ENCODE data around the gene GLRX.
"Not testable (repeated sequence)": the region's sequence is repeated elsewhere in the genome, so short reads cannot be mapped to it uniquely, and the experiment has no call there.

GLRX gene

DNA sequence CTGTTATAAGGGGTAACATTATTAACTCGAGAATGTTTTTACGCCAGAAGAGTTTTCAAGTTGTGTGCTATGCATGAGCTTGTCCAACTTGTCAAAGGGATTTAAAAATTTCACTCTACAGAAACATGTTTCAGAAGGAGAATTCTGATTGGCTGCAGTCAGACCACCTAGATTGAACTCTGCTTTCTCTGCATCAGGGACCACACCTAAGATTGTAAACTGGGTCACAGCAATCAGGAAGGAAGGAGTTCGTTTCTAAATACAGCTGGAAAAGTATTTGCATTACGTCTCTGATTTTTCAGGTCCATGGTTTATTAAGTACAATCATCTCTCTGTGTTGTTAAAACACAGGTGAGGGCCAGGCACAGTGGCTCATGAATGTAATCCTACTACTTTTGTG lies 5.8 kb downstream of the GLRX start:
- Histone ChIP-seq H3K36me3 (ENCODE audit: control insufficient read depth, insufficient read depth, low read length) (no peaks in the 10 kb centered on the region), H3K27ac (ENCODE audit: low read length) (no peak overlapping the region), H3K9me3 (ENCODE audit: control insufficient read depth, insufficient read depth, low read length) (no peaks in the 10 kb centered on the region), H3K27me3 (ENCODE audit: control insufficient read depth, insufficient read depth, low read length) (no peaks in the 10 kb centered on the region), H3K4me3 (ENCODE audit: low read length) (no peak overlapping the region), H3K4me1 (ENCODE audit: control insufficient read depth, insufficient read depth, low read length) (no peaks in the 10 kb centered on the region; the same call in 1 of the 2 replicates)
- WGBS (ENCODE audit: insufficient coverage, insufficient read length) = no CpG with 5 or more reads among the region's 4 CpGs
- DNase-seq (ENCODE audit: low read depth, low spot score) = no peak

DNA sequence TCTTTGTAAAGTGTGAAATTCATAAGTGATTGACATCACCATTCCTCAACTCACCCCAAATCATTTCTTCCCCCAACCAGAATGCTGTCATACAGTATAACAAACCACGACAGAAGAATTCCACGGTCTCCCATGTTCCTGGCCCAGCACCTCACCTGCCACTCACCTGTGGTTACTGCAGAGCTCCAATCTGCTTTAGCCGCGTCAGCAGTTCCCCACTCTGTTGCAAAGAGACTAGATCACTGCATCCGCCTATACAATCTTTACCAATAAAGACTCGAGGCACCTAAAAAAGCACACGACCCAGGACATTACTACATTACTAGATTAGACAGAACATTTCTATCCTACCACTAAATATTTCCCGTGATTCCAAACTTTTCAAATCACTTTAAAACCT lies 6.2 kb downstream of the GLRX start:
- DNase-seq (ENCODE audit: low read depth, low spot score) = no peak
- Histone ChIP-seq H3K9me3 (ENCODE audit: control insufficient read depth, insufficient read depth, low read length) (no peaks in the 10 kb centered on the region), H3K4me3 (ENCODE audit: low read length) (no peak overlapping the region), H3K36me3 (ENCODE audit: control insufficient read depth, insufficient read depth, low read length) (no peaks in the 10 kb centered on the region), H3K27me3 (ENCODE audit: control insufficient read depth, insufficient read depth, low read length) (no peaks in the 10 kb centered on the region), H3K4me1 (ENCODE audit: control insufficient read depth, insufficient read depth, low read length) (no peaks in the 10 kb centered on the region; the same call in 1 of the 2 replicates), H3K27ac (ENCODE audit: low read length) (no peak overlapping the region)
- 100% methylated on average over 1 of the region's 8 CpGs for WGBS (ENCODE audit: insufficient coverage, insufficient read length)

DNA sequence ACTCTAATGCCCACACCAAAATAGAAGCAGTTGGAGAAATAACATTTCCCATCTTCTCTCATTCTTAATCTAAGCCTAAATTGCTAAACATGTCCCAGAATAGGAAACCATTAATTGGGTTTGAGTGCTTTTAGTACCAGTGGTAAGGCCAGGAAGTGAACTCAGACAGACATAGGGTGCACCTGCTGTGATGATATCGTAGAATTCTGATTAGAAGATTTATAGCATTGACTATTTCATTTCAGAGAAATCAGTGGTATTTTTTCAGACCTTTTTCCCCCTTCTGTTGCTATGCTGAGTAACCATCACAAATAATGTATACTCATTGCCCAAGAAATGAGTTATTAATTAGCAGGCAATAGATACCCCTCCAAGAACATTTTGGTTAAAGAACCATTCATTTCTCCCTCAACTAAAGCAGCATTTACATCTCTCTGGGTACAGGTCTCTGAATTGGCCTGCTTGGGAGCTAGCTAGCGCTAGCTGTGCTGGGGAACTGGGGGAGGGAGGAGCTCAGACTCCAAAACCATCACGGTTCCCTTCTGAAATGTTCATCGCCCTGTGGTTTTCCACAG lies 7.3 kb downstream of the GLRX start:
- H3K27me3 ChIP-seq (ENCODE audit: control insufficient read depth, insufficient read depth, low read length) = no peaks in the 10 kb centered on the region
- no peak overlapping the region for H3K27ac ChIP-seq (ENCODE audit: low read length)
- DNase-seq (ENCODE audit: low read depth, low spot score) = no peak
- H3K36me3 ChIP-seq (ENCODE audit: control insufficient read depth, insufficient read depth, low read length) = no peaks in the 10 kb centered on the region
- WGBS (ENCODE audit: insufficient coverage, insufficient read length) = no CpG with 5 or more reads among the region's 4 CpGs
- H3K4me1 ChIP-seq (ENCODE audit: control insufficient read depth, insufficient read depth, low read length) = no peaks in the 10 kb centered on the region; the same call in 1 of the 2 replicates
- no peaks in the 10 kb centered on the region for H3K9me3 ChIP-seq (ENCODE audit: control insufficient read depth, insufficient read depth, low read length)
- H3K4me3 ChIP-seq (ENCODE audit: low read length) = no peak overlapping the region

- not testable (repeated sequence) for H3K9me3 ChIP-seq (ENCODE audit: control insufficient read depth, insufficient read depth, low read length); H3K4me3 ChIP-seq (ENCODE audit: low read length); H3K27ac ChIP-seq (ENCODE audit: low read length); DNase-seq (ENCODE audit: low read depth, low spot score); H3K4me1 ChIP-seq (ENCODE audit: control insufficient read depth, insufficient read depth, low read length); H3K27me3 ChIP-seq (ENCODE audit: control insufficient read depth, insufficient read depth, low read length); H3K36me3 ChIP-seq (ENCODE audit: control insufficient read depth, insufficient read depth, low read length)
- no CpG with 5 or more reads among the region's 8 CpGs for WGBS (ENCODE audit: insufficient coverage, insufficient read length)
These were observed 9.5 kb downstream of the GLRX start for GRCh38 chr5:95813035-95813434.

DNA sequence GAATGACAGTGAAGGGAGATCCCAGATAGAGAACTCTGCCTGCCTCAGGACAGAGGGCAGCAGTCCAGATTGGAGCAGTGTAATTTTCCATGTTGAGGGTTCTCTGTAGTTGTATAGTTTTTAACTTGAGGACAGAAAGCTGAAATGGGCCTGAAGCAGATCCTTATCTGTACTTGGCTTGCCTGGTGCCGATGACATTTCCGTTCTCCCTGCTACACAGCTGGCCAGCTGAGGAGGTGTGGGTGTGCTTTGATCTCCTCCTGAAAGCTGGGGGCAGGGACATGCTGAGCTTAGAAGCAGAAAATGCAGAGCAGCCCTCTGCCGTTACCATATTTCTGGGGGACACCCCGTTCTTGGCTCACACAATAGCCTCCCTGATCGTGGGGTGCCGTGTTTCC lies 10.5 kb downstream of the GLRX start:
- Histone ChIP-seq H3K27me3 (ENCODE audit: control insufficient read depth, insufficient read depth, low read length) (no peaks in the 10 kb centered on the region), H3K27ac (ENCODE audit: low read length) (no peak overlapping the region), H3K4me3 (ENCODE audit: low read length) (no peak overlapping the region), H3K36me3 (ENCODE audit: control insufficient read depth, insufficient read depth, low read length) (no peaks in the 10 kb centered on the region), H3K9me3 (ENCODE audit: control insufficient read depth, insufficient read depth, low read length) (no peaks in the 10 kb centered on the region), H3K4me1 (ENCODE audit: control insufficient read depth, insufficient read depth, low read length) (peaks cover 3% of the 10 kb centered on the region)
- no CpG with 5 or more reads among the region's 6 CpGs for WGBS (ENCODE audit: insufficient coverage, insufficient read length)
- DNase-seq (ENCODE audit: low read depth, low spot score) = no peak

- H3K27ac ChIP-seq (ENCODE audit: low read length); H3K9me3 ChIP-seq (ENCODE audit: control insufficient read depth, insufficient read depth, low read length); H3K4me1 ChIP-seq (ENCODE audit: control insufficient read depth, insufficient read depth, low read length); DNase-seq (ENCODE audit: low read depth, low spot score); H3K27me3 ChIP-seq (ENCODE audit: control insufficient read depth, insufficient read depth, low read length); H3K36me3 ChIP-seq (ENCODE audit: control insufficient read depth, insufficient read depth, low read length); H3K4me3 ChIP-seq (ENCODE audit: low read length): not testable (repeated sequence)
- no CpG with 5 or more reads among the region's 13 CpGs for whole genome bisulfite sequencing (ENCODE audit: insufficient coverage, insufficient read length)
These were observed 11.0 kb downstream of the GLRX start for GRCh38 chr5:95811461-95812073.

GRCh38 chr5:95811126-95811423 lies 11.5 kb downstream of the GLRX start:
- H3K4me3 ChIP-seq (ENCODE audit: low read length); H3K27ac ChIP-seq (ENCODE audit: low read length); H3K27me3 ChIP-seq (ENCODE audit: control insufficient read depth, insufficient read depth, low read length); H3K9me3 ChIP-seq (ENCODE audit: control insufficient read depth, insufficient read depth, low read length); H3K4me1 ChIP-seq (ENCODE audit: control insufficient read depth, insufficient read depth, low read length); H3K36me3 ChIP-seq (ENCODE audit: control insufficient read depth, insufficient read depth, low read length); DNase-seq (ENCODE audit: low read depth, low spot score): not testable (repeated sequence)
- WGBS (ENCODE audit: insufficient coverage, insufficient read length) = no CpG with 5 or more reads among the region's 6 CpGs

DNA sequence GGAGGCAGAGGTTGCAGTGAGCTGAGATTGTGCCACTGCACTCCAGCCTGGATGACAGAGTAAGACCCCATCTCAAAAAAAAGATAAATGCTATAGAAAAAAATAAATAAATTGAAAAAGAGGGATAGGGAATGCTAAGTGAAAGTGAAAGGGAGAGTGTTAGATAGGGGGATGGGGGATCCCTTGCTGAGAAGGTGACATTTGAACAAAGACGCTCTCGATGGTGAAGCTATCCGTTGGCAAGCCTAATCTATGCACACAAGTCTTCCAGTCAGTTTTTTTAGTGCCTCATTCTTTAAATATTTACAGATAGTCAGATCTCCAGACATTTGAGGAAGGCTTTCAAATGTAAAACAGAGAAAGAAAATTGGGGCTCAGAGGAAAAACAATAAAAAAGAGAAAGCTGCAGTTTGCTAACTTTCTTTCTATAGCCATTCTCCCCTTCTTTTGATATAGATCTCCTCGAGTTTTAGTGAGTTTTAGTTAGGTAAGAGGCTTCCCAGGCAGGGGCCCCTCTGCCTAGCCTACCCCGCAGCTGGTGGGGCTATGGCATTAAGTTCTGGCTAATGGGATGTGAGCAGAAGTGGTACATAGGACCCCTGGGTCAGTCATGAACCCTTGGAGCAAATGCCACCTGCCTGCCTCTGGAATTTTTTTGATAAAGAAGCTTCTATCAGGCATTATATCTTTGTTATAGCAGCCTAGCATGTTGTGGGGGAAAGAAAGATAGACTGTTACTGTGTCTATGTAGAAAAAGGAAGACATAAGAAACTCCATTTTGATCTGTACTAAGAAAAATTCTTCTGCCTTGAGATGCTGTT lies 12.0 kb downstream of the GLRX start:
- Histone ChIP-seq H3K27me3 (ENCODE audit: control insufficient read depth, insufficient read depth, low read length) (no peaks in the 10 kb centered on the region), H3K4me1 (ENCODE audit: control insufficient read depth, insufficient read depth, low read length) (peaks cover 3% of the 10 kb centered on the region), H3K9me3 (ENCODE audit: control insufficient read depth, insufficient read depth, low read length) (no peaks in the 10 kb centered on the region), H3K36me3 (ENCODE audit: control insufficient read depth, insufficient read depth, low read length) (no peaks in the 10 kb centered on the region), H3K4me3 (ENCODE audit: low read length) (no peak overlapping the region), H3K27ac (ENCODE audit: low read length) (no peak overlapping the region)
- no CpG with 5 or more reads among the region's 5 CpGs for WGBS (ENCODE audit: insufficient coverage, insufficient read length)
- no peak for DNase-seq (ENCODE audit: low read depth, low spot score)

DNA sequence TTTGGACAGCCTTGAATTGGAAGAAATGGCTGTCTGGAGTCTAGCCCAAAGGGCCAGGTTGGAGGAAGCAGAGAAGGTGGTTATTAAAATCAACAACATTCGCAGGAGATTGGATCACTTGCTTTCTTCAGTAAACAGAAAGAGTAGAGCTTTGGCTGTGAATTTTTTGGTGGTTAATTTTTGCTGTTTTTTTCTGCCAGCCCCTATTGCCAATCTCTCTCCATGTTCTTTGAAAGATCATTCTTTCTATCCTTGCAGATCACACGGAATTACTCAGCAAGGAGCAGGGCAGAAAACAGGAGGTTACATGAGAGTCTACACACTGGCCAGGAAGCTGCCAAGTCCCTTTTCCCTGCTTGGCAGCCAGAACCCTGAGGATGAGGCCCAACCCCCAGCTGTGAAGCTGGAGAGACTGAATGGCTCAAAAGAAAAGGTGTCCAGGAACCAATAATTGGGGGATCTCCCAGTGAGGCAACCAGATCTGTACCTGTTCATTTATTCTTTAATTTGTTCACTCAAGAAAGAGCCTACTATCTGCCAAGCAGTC lies 13.0 kb downstream of the GLRX start:
- Histone ChIP-seq H3K27ac (ENCODE audit: low read length) (no peak overlapping the region), H3K4me3 (ENCODE audit: low read length) (no peak overlapping the region), H3K27me3 (ENCODE audit: control insufficient read depth, insufficient read depth, low read length) (no peaks in the 10 kb centered on the region), H3K4me1 (ENCODE audit: control insufficient read depth, insufficient read depth, low read length) (peaks cover 3% of the 10 kb centered on the region), H3K9me3 (ENCODE audit: control insufficient read depth, insufficient read depth, low read length) (no peaks in the 10 kb centered on the region), H3K36me3 (ENCODE audit: control insufficient read depth, insufficient read depth, low read length) (no peaks in the 10 kb centered on the region)
- no CpG with 5 or more reads among the region's 2 CpGs for WGBS (ENCODE audit: insufficient coverage, insufficient read length)
- no peak for DNase-seq (ENCODE audit: low read depth, low spot score)

GRCh38 chr5:95808686-95809413 lies 13.7 kb downstream of the GLRX start:
- no CpG with 5 or more reads among the region's 10 CpGs for WGBS (ENCODE audit: insufficient coverage, insufficient read length)
- peaks cover 3% of the 10 kb centered on the region for H3K4me1 ChIP-seq (ENCODE audit: control insufficient read depth, insufficient read depth, low read length)
- no peak overlapping the region for H3K4me3 ChIP-seq (ENCODE audit: low read length)
- H3K36me3 ChIP-seq (ENCODE audit: control insufficient read depth, insufficient read depth, low read length) = no peaks in the 10 kb centered on the region
- DNase-seq (ENCODE audit: low read depth, low spot score) = no peak
- no peaks in the 10 kb centered on the region for H3K9me3 ChIP-seq (ENCODE audit: control insufficient read depth, insufficient read depth, low read length)
- H3K27ac ChIP-seq (ENCODE audit: low read length) = no peak overlapping the region
- no peaks in the 10 kb centered on the region for H3K27me3 ChIP-seq (ENCODE audit: control insufficient read depth, insufficient read depth, low read length)

Data from iPS DF 6.9 (cell line).